Prostate gland (tissue), 2 donors: ENCODE results near the gene CABCOCO1. TPM values are rescaled to one million over a fixed set of nuclear protein-coding genes. Genes with fewer than 3 reads are reported as not detected.
"Not testable (repeated sequence)": the region's sequence is repeated elsewhere in the genome, so short reads cannot be mapped to it uniquely, and the experiment has no call there.

Experiments used
- DNase-seq: peaks from one replicate; pipeline ENCODE4 v3.0.0-alpha.2; 2019; ENCODE audit warnings: low spot score
- H3K27ac ChIP-seq, 2 donors: fragments of 200-600 bp; sonication (generic); 2 replicates each; pipeline ENCODE4 v1.5.1; 2017 to 2019
- H3K27me3 ChIP-seq: fragments of 200-600 bp; sonication (generic); replicated peaks from 2 replicates; pipeline ENCODE4 v1.5.1; 2019; ENCODE audit not compliant: insufficient read depth
- H3K36me3 ChIP-seq, 2 donors: fragments of 200-600 bp; sonication (generic); 1 replicate in 1 of 2; 2 replicates in 1 of 2; pipeline versions ENCODE4 v1.5.1 to v1.8.1; 2017 to 2019
- H3K4me1 ChIP-seq: fragments of 200-600 bp; sonication (generic); replicated peaks from 2 replicates; pipeline ENCODE4 v1.5.1; 2019
- H3K4me3 ChIP-seq, 2 donors: fragments of 200-600 bp; sonication (generic); 2 replicates each; pipeline ENCODE4 v1.5.1; 2017 to 2019
- H3K9me3 ChIP-seq: fragments of 200-600 bp; sonication (generic); 2 replicates; pipeline ENCODE4 v1.5.1; 2017
- CTCF ChIP-seq, 4 experiments: fragments of 200-600 bp in 2 of 4; fragments of 450-650 bp in 2 of 4; sonication (generic) in 2 of 4; IDR thresholded peaks; 1 replicate in 3 of 4; 2 replicates in 1 of 4; pipeline ENCODE4 v1.5.1; 2016 to 2019; ENCODE audit warnings: antibody characterized with exemption in 4 of 4, mild to moderate bottlenecking in 2 of 4, moderate library complexity in 2 of 4
- POLR2A ChIP-seq: fragments of 450-650 bp; IDR thresholded peaks from one replicate; pipeline ENCODE4 v1.6.1; 2016; ENCODE audit warnings: antibody characterized with exemption, mild to moderate bottlenecking
- POLR2AphosphoS5 ChIP-seq: sonication (generic); formaldehyde crosslinking; IDR thresholded peaks from one replicate; pipeline ENCODE4 v1.6.1; 2017; ENCODE audit warnings: antibody characterized with exemption
- WGBS: methylation state at CpG from one replicate; pipeline ENCODE4 v1.1.5; 2018; 5-methylcytosine and 5-hydroxymethylcytosine counted together
- intact Hi-C: fragments of 100-400 bp; cut with DNase I; formaldehyde crosslinking; loops from one replicate; pipeline ENCODE4 v1.14.2; 2022
- total RNA-seq, 2 donors: library from RNA; depleted of rRNA; stranded (reverse); fragments of >200 nt; gene quantifications; one replicate each; pipeline ENCODE4 v1.1.0, GENCODE V29; 2016

The CABCOCO1 gene
- total RNA-seq, 2 donors from 2014 or later = 1.0 to 1.9 TPM

GRCh38 chr10:61688551-61689308, 26.0 kb downstream of the CABCOCO1 start:
- no peak for DNase-seq
- Histone ChIP-seq H3K36me3 (no peaks in the 10 kb centered on the region), H3K4me1 (no peaks in the 10 kb centered on the region), H3K27ac (no peak overlapping the region), H3K9me3 (no peaks in the 10 kb centered on the region), H3K27me3 (no peaks in the 10 kb centered on the region), H3K4me3 (no peak overlapping the region)
- TF ChIP-seq POLR2AphosphoS5 (no peak), CTCF (IDR thresholded peaks at IDR 0.05) (no peak), POLR2A (no peak)
- WGBS = 95% methylated on average over 11 of the region's 11 CpGs
- intact Hi-C loops = no loop called here

- H3K36me3 ChIP-seq, H3K4me3 ChIP-seq, H3K9me3 ChIP-seq, DNase-seq, H3K27me3 ChIP-seq, H3K27ac ChIP-seq, H3K4me1 ChIP-seq, intact Hi-C loops: not testable (repeated sequence)
- WGBS = 91% methylated on average over 2 of the region's 2 CpGs
Measured at GRCh38 chr10:61691667-61692066, 28.9 kb downstream of the CABCOCO1 start.

GRCh38 chr10:61692447-61693010, 29.8 kb downstream of the CABCOCO1 start:
- H3K27me3 ChIP-seq = no peaks in the 10 kb centered on the region
- H3K36me3 ChIP-seq = no peaks in the 10 kb centered on the region
- H3K27ac ChIP-seq = no peak overlapping the region
- TF ChIP-seq POLR2AphosphoS5 (no peak), CTCF (IDR thresholded peaks at IDR 0.05) (no peak), POLR2A (no peak)
- no peaks in the 10 kb centered on the region for H3K9me3 ChIP-seq
- WGBS = 88% methylated on average over 3 of the region's 3 CpGs
- intact Hi-C loops = no loop called here
- no peak overlapping the region for H3K4me3 ChIP-seq
- H3K4me1 ChIP-seq = no peaks in the 10 kb centered on the region
- no peak for DNase-seq

GRCh38 chr10:61698968-61699655, 36.4 kb downstream of the CABCOCO1 start:
- intact Hi-C loops = no loop called here
- Histone ChIP-seq H3K9me3 (no peaks in the 10 kb centered on the region), H3K36me3 (no peaks in the 10 kb centered on the region), H3K4me1 (no peaks in the 10 kb centered on the region), H3K27me3 (no peaks in the 10 kb centered on the region), H3K27ac (no peak overlapping the region), H3K4me3 (no peak overlapping the region)
- DNase-seq = no peak
- TF ChIP-seq POLR2A = no peak
- no peak for TF ChIP-seq CTCF (IDR thresholded peaks at IDR 0.05)
- TF ChIP-seq POLR2AphosphoS5 = no peak
- 97% methylated on average over 4 of the region's 4 CpGs for WGBS

- Histone ChIP-seq H3K27me3 (no peaks in the 10 kb centered on the region), H3K4me3 (no peak overlapping the region), H3K9me3 (no peaks in the 10 kb centered on the region), H3K4me1 (no peaks in the 10 kb centered on the region), H3K27ac (no peak overlapping the region), H3K36me3 (no peaks in the 10 kb centered on the region)
- WGBS = 53% methylated on average over 2 of the region's 2 CpGs
- TF ChIP-seq CTCF (IDR thresholded peaks at IDR 0.05) (no peak), POLR2AphosphoS5 (no peak), POLR2A (no peak)
- intact Hi-C loops = no loop called here
- no peak for DNase-seq
Measured at GRCh38 chr10:61701055-61701705, 38.5 kb downstream of the CABCOCO1 start.
